GM23248 (cell line): ENCODE data around the gene MAP2K5.

Source experiments
- EZH2 ChIP-seq: fragments of 200-600 bp; sonication (generic); IDR thresholded peaks from 2 replicates; pipeline ENCODE4 v1.6.1; 2018; ENCODE audit warnings: antibody characterized with exemption, mild to moderate bottlenecking; ENCODE audit not compliant: insufficient read depth, poor library complexity, severe bottlenecking
- EZH2phosphoT487 ChIP-seq: fragments of 200-600 bp; sonication (generic); IDR thresholded peaks from 2 replicates; pipeline ENCODE4 v1.6.1; 2018; ENCODE audit warnings: antibody characterized with exemption, moderate library complexity, mild to moderate bottlenecking, low read depth; ENCODE audit not compliant: insufficient read depth

DNA sequence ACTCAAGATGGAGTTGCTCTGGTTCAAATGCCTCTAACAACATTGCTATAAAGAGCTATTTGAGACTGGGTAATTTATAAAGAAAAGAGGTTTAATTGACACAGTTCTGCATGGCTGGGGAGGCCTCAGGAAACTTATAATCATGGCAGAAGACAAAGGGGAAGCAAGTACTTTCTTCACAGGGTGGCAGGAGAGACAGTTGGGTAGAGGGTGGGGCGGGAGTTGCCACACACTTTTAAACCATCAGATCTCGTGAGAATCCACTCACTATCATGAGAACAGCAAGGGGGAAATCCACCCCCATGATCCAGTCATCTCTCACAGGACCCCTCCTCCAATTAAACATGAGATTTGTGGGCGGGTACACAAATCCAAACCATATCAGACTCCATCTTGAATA lies 30.7 kb downstream of the MAP2K5 start:
- TF ChIP-seq EZH2 = no peak
- TF ChIP-seq EZH2phosphoT487 = no peak
